ENCODE data around the gene SDK1.

- TF ChIP-seq POLR2A (IDR thresholded peaks at IDR 0.05; ENCODE audit: extremely low read depth, insufficient read length) (no peak), CTCF (IDR thresholded peaks at IDR 0.05; ENCODE audit: low read depth, low read length) (no peak), MAX (IDR thresholded peaks at IDR 0.05; ENCODE audit: low read depth, low read length) (no peak)
These were observed 865.8 kb downstream of the SDK1 start for GRCh38 chr7:4166807-4167206.

All from NB4 (cell line).